IPS-18c (cell line): ENCODE measurements around the gene KCNT1.
"Not testable (repeated sequence)": the region's sequence is repeated elsewhere in the genome, so short reads cannot be mapped to it uniquely, and the experiment has no call there.

ENCODE experiments used
- H3K4me3 ChIP-seq: 2 replicates; pipeline ENCODE4 v1.7.0; 2013; ENCODE audit warnings: low read depth, mild to moderate bottlenecking, low read length, moderate library complexity; ENCODE audit not compliant: insufficient read depth
- H3K9me3 ChIP-seq: one replicate; pipeline ENCODE4 v1.6.1; 2013; ENCODE audit warnings: mild to moderate bottlenecking, low read length, moderate library complexity; ENCODE audit not compliant: control insufficient read depth, insufficient read depth

KCNT1 gene

DNA sequence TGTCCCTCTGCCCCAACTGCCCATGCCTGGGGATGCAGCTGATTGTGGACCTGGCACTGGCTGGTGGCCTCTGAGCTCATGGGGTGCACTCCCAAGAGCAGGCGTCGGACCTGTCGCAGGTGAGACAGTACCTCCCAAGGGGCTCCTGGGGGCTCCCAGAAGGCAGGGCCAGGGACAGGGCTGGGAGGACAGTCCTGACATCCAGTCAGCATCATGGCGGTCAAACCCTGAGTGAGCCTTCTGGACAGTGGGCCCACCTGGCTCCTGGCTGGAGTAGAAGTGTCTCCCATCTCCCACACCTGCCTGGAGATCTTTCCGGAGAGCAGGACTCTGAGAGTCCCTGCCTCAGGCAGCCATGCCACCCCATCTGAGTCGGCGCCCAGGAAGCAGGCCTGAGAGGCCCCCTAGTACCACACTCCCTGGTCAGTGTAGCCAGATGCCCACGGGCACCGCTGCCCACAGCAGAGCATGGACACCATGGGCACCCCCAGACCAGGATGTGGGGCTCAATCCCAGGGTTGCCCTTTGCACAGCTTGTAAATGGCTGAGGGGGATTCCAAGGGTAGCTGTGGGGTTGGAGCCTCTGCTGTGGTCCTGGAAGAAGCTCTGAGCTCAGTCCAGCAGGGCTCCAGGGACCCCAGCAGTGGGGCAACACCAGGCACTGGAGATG is 32.2 kb upstream of the KCNT1 start:
- H3K9me3 ChIP-seq: peaks cover 5% of the 10 kb centered on the region

DNA sequence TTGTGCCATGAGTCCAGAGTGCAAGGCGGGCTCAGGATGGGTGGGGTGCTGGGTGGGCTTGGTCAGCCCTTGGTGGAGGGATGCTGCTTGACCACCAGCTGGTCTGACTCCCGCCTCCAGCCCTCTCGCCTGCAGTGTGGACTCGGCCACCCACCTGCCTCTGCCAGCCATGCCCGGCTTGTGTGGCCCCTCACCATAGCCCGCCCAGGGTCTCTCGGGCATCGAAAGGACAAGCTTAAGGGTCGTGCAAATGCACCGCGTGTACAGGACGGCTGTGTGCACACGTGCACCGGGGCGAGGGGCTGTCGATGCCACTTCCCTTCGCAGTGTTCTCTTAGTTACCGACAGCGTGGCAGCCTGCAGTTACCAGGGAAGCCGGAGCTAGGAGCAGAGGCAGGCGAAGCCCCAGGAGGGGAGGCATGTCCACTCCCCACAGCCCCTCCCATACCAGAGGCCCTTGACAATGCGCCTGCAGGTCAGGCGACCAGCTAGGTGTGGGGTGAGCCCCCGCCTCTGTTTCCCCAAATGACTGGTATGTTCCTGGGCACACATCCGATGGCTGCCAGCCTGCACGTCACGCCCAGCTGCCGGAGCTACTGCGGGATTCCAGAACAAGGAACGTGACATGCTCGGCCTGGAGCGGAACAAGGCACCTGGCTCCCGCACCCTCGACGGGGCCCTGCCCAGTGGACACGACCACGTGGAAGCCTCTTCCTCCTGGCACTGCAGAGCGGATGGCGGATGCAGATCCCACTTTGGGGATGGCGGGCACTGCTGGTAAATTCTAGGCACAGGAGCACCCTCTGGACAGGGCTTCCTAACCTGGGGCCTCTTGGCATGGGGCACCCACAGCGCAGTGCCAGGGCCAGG is 31.0 kb upstream of the KCNT1 start:
- H3K4me3 ChIP-seq: no peak overlapping the region
- peaks cover 5% of the 10 kb centered on the region for H3K9me3 ChIP-seq

More for the DNA sequence above, 32.2 kb upstream of the KCNT1 start:
- no peak overlapping the region; the same call in 1 of the 2 replicates for H3K4me3 ChIP-seq

- peaks cover 5% of the 10 kb centered on the region for H3K9me3 ChIP-seq
- H3K4me3 ChIP-seq: no peak overlapping the region
Observed at GRCh38 chr9:135671591-135672041, 30.4 kb upstream of the KCNT1 start.

- H3K4me3 ChIP-seq, H3K9me3 ChIP-seq: not testable (repeated sequence)
Observed at GRCh38 chr9:135672786-135673185, 29.2 kb upstream of the KCNT1 start.

GRCh38 chr9:135673941-135674340 is 28.0 kb upstream of the KCNT1 start:
- Histone ChIP-seq H3K4me3 (no peak overlapping the region), H3K9me3 (peaks cover 2% of the 10 kb centered on the region)

GRCh38 chr9:135674977-135675376 is 27.0 kb upstream of the KCNT1 start:
- no peaks in the 10 kb centered on the region for H3K9me3 ChIP-seq
- no peak overlapping the region for H3K4me3 ChIP-seq

DNA sequence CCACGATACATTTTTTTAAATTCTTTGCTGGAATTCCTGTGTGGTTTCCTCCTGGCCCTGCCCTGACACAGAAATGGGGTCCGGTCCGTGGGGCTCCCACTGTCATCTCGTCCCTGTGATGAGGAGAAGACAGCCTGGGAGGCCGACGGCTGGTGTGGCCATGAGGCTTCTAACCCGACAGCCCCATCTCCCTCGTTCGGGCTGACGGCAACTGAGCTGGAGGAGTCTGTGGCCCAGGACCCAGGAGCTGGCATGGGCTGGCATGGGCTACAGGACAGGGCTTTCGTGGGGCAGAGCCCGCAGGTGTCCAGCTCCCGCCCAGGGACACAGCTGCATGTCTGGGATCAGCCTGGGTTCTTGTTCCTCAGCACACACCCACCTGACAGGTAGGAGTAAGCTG is 25.1 kb upstream of the KCNT1 start:
- H3K4me3 ChIP-seq: no peak overlapping the region
- H3K9me3 ChIP-seq: no peaks in the 10 kb centered on the region

- Histone ChIP-seq H3K9me3 (no peaks in the 10 kb centered on the region), H3K4me3 (no peak overlapping the region)
Observed at GRCh38 chr9:135677641-135678168, 24.3 kb upstream of the KCNT1 start.

DNA sequence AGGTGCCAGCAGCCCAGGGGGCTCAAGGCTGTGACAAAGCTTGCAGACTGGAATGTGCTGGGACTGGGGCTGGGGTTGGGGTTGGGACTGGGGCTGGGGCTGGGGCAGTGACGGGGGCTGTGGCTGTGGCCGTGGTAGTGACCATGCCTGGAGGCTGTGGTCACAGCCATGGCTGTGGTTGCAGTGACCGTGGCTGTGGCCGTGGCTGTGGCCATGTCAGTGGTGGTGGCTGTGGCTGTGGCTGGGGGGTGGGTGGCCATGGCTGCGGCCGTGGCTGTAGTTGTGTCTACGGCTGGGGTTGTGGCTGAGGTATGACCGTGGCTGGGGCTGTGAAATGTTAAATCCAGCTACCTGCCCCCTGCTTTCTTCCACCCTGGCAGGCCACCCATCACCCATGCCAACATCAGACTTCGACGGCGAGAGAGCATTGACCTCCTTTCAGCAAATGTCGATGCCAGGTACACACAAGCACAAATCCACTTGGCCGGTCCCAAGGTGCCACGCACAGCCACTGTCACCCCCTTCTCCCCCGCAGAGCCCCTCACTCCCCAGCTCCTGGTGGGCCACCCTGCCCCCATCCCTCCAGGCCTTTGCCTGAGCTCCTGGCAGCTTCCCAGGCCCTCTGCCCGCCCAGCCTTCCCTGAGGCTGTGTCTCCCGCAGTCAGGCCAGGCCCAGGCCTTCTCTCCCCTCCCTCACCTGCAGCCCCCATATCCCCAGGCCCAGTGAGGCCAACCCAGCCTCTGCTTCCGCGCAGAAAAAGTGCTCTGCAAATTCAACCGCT is 23.6 kb upstream of the KCNT1 start:
- Histone ChIP-seq H3K4me3 (no peak overlapping the region), H3K9me3 (no peaks in the 10 kb centered on the region)

DNA sequence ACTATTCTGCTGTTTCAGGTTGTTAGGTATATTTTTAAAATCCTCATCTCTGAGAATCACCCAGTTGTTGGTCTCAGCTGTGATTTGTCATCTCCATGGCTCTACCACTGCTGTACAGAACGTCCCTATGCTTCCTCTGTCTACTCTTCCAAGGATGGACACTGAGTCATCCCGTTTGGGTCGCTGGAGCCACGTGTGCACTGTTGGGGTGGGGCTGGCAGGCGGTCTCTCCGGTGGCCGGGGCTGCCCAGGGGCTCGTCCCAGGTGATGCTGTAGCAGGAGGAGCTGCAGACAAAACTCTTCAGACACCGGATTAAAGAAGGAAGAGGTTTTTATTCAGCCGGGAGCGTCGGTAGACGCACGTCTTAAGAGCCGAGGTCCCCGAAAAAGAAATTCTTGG is 21.9 kb upstream of the KCNT1 start:
- H3K9me3 ChIP-seq: no peaks in the 10 kb centered on the region
- no peak overlapping the region for H3K4me3 ChIP-seq

DNA sequence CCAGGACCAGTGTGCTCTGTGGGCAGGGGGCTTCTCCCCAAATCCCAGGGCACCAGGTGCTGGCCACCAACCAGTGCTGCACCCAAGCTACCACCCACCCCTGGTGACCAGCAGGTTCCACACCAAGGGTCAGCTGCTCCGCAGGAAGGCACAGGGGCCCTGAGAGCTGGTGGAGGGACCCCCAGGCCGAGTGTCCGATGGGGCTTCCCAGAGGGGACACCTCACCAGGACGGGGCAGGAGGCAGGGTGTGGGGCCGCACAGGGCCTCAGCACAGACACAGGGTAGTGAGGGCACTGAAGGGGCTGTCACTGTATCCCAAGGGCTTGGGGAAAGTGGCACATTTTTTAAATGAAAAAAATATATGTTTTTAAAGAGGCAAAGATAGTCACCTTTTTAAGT is 20.8 kb upstream of the KCNT1 start:
- Histone ChIP-seq H3K4me3 (no peak overlapping the region), H3K9me3 (no peaks in the 10 kb centered on the region)

DNA sequence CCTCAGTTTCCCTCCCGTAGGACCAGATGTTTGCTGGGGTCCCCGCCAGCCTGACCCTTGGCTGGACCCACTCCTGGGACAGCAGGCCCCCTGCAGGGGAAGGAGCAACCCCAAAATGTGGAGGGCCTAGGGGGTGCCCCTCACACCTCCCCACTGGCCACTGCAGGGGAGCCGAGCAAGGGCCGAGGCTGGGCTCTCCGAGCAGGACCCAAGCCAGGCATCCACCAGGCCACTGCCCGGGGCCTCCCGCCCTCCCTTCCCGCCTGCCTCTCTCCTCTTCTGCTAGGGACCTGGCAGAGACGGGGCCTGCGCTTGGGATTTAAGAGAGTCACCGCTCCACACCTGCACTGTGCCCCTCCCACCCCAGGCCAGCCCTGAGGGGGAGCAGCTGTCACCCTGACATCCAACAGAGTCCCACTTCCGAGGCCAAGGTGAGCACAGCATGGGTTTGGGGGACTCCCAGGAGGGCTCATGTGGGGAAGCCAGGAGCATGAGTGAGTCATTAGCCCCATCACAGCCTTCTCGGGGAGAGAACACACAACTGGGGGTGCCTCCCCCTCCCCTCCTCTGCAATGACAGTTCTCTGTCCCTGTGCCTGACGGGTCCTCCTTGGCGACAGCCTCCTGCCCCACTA is 18.5 kb upstream of the KCNT1 start:
- Histone ChIP-seq H3K9me3 (no peaks in the 10 kb centered on the region), H3K4me3 (no peak overlapping the region)

GRCh38 chr9:135684691-135685090 is 17.3 kb upstream of the KCNT1 start:
- no peaks in the 10 kb centered on the region for H3K9me3 ChIP-seq
- H3K4me3 ChIP-seq: no peak overlapping the region

DNA sequence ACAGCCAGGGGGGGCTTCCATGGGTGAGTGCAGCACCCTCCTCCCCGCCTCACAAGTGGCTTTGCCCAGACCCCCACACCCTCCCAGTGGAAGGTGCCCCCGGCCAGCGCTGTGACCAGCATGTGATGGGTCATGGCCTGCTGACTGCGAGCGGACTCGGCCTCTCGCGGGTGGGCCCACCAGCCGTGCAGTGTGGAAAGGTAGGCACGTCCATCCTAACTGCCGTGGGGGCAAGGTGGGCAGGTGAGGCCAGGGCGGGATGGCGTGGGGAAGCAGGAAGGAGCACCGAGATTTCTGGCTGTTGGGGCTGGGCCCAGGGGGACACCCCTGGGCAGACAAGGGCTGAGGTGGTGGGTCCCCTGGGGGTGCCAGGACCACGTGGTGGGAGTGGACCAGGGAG is 14.8 kb upstream of the KCNT1 start:
- H3K4me3 ChIP-seq: no peak overlapping the region
- no peaks in the 10 kb centered on the region for H3K9me3 ChIP-seq

- Histone ChIP-seq H3K4me3 (no peak overlapping the region), H3K9me3 (no peaks in the 10 kb centered on the region)
Observed at GRCh38 chr9:135689011-135689410, 13.0 kb upstream of the KCNT1 start.

DNA sequence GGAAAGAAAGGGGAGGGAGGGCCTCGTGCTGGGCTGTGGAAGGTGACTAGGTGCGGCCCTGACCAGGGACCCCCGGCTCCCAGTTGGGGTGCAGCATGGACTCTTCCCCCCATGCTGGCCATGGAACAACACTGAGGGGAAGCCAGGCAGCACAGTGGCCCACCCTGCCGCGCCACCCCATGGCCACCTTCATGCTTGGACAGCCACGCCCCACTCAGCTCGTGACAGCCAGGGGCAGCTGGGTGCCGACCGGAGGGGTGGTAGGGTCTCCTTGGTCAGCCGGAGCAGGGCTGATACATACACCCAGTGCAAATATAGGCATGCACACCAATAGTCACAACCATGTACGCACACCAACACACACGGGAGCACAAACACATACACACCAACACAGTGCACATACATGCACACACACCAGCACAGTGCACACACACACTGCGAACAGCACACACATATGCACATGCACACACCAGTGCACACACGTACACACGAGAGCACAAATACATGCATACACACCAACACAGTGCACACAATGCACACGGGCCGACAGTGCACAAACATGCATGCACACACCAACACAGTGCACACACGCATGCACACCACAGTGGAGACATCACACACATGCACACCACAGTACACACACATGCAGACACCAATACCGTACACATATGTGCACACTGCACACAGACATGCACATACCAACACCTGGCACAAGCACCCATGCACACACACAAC is 11.0 kb upstream of the KCNT1 start:
- Histone ChIP-seq H3K9me3 (no peaks in the 10 kb centered on the region), H3K4me3 (no peak overlapping the region)
